Measurements from ENCODE around the gene COL4A2.

DNA sequence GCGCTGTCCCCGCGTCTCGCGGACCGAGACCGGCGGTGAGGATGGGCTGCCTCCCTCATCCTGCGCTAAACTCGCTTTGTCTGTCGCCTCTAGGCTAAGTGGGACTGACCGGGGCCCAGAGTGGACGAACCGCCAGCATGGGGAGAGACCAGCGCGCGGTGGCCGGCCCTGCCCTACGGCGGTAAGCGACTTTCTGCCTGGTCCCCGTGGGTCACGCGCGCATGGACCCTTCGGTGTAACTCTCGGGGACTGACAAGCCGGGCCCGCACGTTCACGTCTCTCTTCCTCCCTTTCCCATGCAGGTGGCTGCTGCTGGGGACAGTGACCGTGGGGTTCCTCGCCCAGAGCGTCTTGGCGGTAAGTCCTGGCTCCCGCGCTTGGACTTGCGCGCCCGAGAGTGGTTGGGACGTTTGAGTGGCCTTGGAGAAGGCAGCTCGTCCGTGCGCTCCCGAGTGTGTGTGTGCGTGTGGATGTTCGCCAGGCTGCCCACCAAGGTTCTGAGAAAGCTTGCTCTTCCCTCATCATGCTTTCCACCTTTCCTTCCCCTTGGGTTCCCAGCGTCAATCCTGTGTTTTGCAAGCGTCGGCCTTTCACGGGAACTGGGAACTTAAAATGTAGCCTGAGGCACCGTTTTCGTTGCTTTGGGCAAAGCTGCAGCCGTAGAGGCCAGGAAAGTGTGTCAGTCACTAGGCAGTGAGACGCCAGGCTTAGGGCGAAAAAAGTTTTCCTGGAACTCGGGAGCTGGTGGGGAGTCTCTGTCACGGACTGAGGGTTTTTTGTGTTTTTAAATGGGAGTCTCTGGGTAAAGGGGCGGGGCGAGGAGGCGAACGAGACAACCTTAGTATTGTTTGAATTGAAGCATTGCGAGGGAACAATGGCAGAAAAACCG lies 927 bp downstream of the COL4A2 start:
- TF ChIP-seq HOXA7 (CRISPR knock-in tag; IDR thresholded peaks at IDR 0.05) (no peak), POLR2A (IDR thresholded peaks at IDR 0.05; ENCODE audit: low read length) (no peak), RAD21 (conservative IDR thresholded peaks at IDR 0.05 in 1 of 2, IDR thresholded peaks at IDR 0.05 in 1 of 2) (no peak), EHMT2 (IDR thresholded peaks at IDR 0.05; ENCODE audit: low read depth) (no peak), FOSL2 (IDR thresholded peaks at IDR 0.05) (no peak), FOSL2 (CRISPR knock-in tag; IDR thresholded peaks at IDR 0.05) (no peak)
- TF ChIP-seq, protein P1, sequence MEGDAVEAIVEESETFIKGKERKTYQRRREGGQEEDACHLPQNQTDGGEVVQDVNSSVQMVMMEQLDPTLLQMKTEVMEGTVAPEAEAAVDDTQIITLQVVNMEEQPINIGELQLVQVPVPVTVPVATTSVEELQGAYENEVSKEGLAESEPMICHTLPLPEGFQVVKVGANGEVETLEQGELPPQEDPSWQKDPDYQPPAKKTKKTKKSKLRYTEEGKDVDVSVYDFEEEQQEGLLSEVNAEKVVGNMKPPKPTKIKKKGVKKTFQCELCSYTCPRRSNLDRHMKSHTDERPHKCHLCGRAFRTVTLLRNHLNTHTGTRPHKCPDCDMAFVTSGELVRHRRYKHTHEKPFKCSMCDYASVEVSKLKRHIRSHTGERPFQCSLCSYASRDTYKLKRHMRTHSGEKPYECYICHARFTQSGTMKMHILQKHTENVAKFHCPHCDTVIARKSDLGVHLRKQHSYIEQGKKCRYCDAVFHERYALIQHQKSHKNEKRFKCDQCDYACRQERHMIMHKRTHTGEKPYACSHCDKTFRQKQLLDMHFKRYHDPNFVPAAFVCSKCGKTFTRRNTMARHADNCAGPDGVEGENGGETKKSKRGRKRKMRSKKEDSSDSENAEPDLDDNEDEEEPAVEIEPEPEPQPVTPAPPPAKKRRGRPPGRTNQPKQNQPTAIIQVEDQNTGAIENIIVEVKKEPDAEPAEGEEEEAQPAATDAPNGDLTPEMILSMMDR (IDR thresholded peaks at IDR 0.05): no peak
